ENCODE measurements around the gene VANGL1. TPM values are rescaled to one million over a fixed set of nuclear protein-coding genes. Genes with fewer than 3 reads are reported as not detected.

The VANGL1 gene
- total and polyA plus RNA-seq, 9 donors: 1.8 to 11.0 (median 8.8) TPM

DNA sequence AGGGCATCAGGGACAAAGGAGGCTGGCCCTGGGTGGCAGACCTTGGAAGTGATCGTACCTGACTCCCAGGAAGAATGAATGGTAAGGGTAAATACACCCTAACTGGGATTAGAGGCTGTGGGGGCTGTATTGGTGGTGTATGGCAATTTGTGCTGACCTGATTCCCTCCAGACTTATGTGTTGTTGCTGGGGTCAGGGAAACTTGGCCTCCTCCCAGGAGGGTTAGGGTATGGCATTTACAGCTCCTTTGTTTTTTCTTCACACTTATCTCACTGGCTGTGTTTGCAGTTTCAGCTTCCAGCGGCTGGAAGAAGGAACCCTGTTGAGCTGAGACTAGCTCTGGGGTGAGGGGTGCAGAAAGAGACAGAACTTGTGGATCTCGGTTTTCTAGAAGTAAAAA is 8.2 kb downstream of the VANGL1 start:
- 15 to 22% (median 15%) methylated on average over 3 of the region's 3 CpGs for WGBS, 3 donors
- Histone ChIP-seq H3K4me1 (ENCODE audit: insufficient read depth) (peaks cover 12% of the 10 kb centered on the region), H3K36me3 (no peaks in the 10 kb centered on the region), H3K4me3 (no peak overlapping the region), H3K27ac (peak overlapping the region in 1 of 2 donors; percentile 24), H3K27me3 (no peaks in the 10 kb centered on the region), H3K9me3 (no peaks in the 10 kb centered on the region)
- intact Hi-C loops (cut with DNase I): no loop called here
- peak in 1 of 5 donors; percentile 41 for DNase-seq
- TF ChIP-seq, protein P1, sequence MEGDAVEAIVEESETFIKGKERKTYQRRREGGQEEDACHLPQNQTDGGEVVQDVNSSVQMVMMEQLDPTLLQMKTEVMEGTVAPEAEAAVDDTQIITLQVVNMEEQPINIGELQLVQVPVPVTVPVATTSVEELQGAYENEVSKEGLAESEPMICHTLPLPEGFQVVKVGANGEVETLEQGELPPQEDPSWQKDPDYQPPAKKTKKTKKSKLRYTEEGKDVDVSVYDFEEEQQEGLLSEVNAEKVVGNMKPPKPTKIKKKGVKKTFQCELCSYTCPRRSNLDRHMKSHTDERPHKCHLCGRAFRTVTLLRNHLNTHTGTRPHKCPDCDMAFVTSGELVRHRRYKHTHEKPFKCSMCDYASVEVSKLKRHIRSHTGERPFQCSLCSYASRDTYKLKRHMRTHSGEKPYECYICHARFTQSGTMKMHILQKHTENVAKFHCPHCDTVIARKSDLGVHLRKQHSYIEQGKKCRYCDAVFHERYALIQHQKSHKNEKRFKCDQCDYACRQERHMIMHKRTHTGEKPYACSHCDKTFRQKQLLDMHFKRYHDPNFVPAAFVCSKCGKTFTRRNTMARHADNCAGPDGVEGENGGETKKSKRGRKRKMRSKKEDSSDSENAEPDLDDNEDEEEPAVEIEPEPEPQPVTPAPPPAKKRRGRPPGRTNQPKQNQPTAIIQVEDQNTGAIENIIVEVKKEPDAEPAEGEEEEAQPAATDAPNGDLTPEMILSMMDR (IDR thresholded peaks at IDR 0.05): no peak
- no peak for TF ChIP-seq EP300 (IDR thresholded peaks at IDR 0.05)

DNA sequence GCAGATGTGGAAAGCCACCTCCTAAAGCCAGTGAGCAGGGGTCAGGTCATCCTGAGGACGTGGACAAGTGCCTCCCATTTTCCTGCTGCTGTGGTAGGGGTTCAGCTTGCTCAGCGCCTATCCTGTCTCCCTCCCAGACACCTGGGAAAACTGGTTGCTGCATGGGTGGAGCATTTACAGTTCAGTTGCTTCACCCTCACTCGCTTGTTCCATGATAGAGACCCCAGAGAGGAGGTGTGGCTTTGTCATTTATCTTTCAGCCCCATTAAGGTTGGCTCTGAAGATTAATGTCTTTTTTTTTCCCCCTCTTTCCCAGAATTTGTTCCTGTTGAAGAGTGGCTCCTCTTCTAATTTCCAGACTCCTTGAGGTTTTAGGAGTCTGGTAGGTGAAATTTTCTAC is 9.2 kb downstream of the VANGL1 start:
- H3K4me1 ChIP-seq (ENCODE audit: insufficient read depth): peaks cover 13% of the 10 kb centered on the region
- H3K36me3 ChIP-seq: no peaks in the 10 kb centered on the region
- no peaks in the 10 kb centered on the region for H3K27me3 ChIP-seq
- intact Hi-C loops (cut with DNase I): no loop called here
- DNase-seq: no peak
- H3K27ac ChIP-seq: no peak overlapping the region
- no peak overlapping the region for H3K4me3 ChIP-seq
- H3K9me3 ChIP-seq: no peaks in the 10 kb centered on the region
- TF ChIP-seq, protein P1 (IDR thresholded peaks at IDR 0.05): no peak
- no peak for TF ChIP-seq POLR2A (IDR thresholded peaks at IDR 0.05)
- no peak for TF ChIP-seq EP300 (IDR thresholded peaks at IDR 0.05)
- WGBS, 3 donors: 83 to 87% (median 86%) methylated on average over 3 of the region's 3 CpGs

- H3K27me3 ChIP-seq: no peaks in the 10 kb centered on the region
- H3K4me1 ChIP-seq (ENCODE audit: insufficient read depth): peaks cover 13% of the 10 kb centered on the region
These were observed 9.6 kb downstream of the VANGL1 start for GRCh38 chr1:115651391-115651790.

DNA sequence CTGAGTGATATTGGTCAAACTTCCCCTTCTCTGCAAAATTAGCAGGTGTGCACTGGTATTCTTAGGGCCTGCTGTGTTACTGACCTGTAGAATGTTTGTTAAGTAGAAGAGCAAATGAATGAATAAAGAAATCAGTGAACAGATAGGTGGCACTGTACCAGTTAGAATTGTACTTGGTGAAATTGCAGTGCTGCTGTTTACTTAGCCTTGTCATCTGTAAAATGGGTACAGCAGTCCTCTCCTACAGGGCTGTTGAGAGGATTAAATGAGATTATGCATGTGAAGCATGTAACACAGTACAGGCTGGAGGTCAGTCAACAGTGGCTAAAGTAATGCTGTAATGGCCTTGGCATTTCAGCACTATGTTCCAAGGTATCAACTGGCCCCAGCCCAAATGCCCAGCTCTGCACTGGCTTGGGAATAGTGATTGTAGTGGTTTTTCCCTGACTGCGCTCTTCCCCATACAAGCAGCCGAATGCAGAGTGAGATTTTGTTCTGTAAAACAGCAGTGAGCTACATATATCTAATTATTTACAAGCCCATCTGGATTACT is 10.5 kb downstream of the VANGL1 start:
- TF ChIP-seq, protein P1 (IDR thresholded peaks at IDR 0.05): no peak
- TF ChIP-seq EP300 (IDR thresholded peaks at IDR 0.05): no peak
- no peak for TF ChIP-seq POLR2A (IDR thresholded peaks at IDR 0.05)
- Histone ChIP-seq H3K27me3 (no peaks in the 10 kb centered on the region), H3K36me3 (no peaks in the 10 kb centered on the region), H3K27ac (no peak overlapping the region), H3K4me1 (ENCODE audit: insufficient read depth) (peaks cover 13% of the 10 kb centered on the region), H3K9me3 (no peaks in the 10 kb centered on the region), H3K4me3 (no peak overlapping the region)
- WGBS, 3 donors: 93 to 97% (median 94%) methylated on average over 2 of the region's 2 CpGs
- intact Hi-C loops (cut with DNase I): no loop called here
- no peak for DNase-seq

More at GRCh38 chr1:115651391-115651790, 9.6 kb downstream of the VANGL1 start:
- Histone ChIP-seq H3K36me3 (no peaks in the 10 kb centered on the region), H3K9me3 (no peaks in the 10 kb centered on the region), H3K27ac (no peak overlapping the region), H3K4me3 (no peak overlapping the region)
- WGBS, 3 donors: 95 to 97% (median 96%) methylated on average over 8 of the region's 8 CpGs
- no peak for TF ChIP-seq EP300 (IDR thresholded peaks at IDR 0.05)
- TF ChIP-seq POLR2A (IDR thresholded peaks at IDR 0.05): no peak
- TF ChIP-seq, protein P1 (IDR thresholded peaks at IDR 0.05): no peak
- no peak for DNase-seq
- intact Hi-C loops (cut with DNase I): no loop called here
